GM23248 (cell line): ENCODE data around the gene ENKD1.

Experiments
- EZH2 ChIP-seq: fragments of 200-600 bp; sonication (generic); IDR thresholded peaks from 2 replicates; pipeline ENCODE4 v1.6.1; 2018; ENCODE audit warnings: antibody characterized with exemption, mild to moderate bottlenecking; ENCODE audit not compliant: insufficient read depth, poor library complexity, severe bottlenecking
- EZH2phosphoT487 ChIP-seq: fragments of 200-600 bp; sonication (generic); IDR thresholded peaks from 2 replicates; pipeline ENCODE4 v1.6.1; 2018; ENCODE audit warnings: antibody characterized with exemption, moderate library complexity, mild to moderate bottlenecking, low read depth; ENCODE audit not compliant: insufficient read depth

- no peak for TF ChIP-seq EZH2
- TF ChIP-seq EZH2phosphoT487, result no peak
Measured at GRCh38 chr16:67666032-67666551, 458 bp downstream of the ENKD1 start.
